GM18505 (cell line): Measurements from ENCODE around the gene PLXND1.
"Not testable (repeated sequence)": the region's sequence is repeated elsewhere in the genome, so short reads cannot be mapped to it uniquely, and the experiment has no call there.

ENCODE experiments used
- ATAC-seq: cut with Tn5 transposase; IDR thresholded peaks from one replicate; pipeline ENCODE4 v1.9.1; 2021; ENCODE audit not compliant: unreplicated experiment
- POLR2A ChIP-seq: IDR thresholded peaks from 4 replicates; pipeline ENCODE4 v1.6.1; 2011; ENCODE audit warnings: borderline replicate concordance; ENCODE audit not compliant: insufficient read depth, insufficient read length; ENCODE audit errors: extremely low read depth

PLXND1 gene

DNA sequence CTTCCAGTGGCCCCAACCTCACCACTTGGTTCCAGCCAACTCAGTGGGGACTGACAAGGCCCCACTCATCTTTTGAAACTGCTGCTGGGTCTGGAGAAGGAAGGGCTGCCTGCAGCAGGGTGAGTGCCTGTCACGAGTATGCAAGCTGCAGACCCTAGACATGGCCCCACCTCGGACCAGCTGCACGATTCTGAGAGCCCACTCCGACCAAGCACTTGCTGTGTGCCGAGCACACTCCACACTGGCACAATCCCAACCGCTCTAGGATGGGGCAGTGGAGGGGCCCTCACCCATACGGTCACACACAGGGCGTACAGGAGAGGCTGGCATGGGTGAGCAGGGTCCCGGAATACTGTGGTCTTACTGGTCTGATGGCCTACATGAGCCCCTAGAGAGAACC is 8.0 kb upstream of the PLXND1 start:
- ATAC-seq, result no peak
- no peak for TF ChIP-seq POLR2A

DNA sequence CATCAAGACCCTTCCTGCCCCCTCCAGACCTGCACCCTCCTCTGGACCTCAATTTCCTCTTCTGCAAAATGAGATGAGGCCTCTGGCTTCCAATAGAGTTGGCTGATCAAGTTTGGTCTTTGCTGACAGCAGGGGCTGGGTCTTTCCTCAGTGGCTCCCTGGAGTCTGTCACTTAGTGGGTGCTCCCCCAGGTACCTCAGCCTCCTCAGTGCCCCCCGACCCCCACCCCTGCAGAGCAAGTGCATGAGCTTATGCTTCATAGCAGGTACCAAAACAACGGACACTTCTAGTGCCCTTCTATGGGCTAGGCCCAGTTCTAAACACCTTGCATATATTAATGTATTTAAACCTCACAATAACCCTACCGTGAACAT is 6.9 kb upstream of the PLXND1 start:
- no peak for ATAC-seq
- no peak for TF ChIP-seq POLR2A

DNA sequence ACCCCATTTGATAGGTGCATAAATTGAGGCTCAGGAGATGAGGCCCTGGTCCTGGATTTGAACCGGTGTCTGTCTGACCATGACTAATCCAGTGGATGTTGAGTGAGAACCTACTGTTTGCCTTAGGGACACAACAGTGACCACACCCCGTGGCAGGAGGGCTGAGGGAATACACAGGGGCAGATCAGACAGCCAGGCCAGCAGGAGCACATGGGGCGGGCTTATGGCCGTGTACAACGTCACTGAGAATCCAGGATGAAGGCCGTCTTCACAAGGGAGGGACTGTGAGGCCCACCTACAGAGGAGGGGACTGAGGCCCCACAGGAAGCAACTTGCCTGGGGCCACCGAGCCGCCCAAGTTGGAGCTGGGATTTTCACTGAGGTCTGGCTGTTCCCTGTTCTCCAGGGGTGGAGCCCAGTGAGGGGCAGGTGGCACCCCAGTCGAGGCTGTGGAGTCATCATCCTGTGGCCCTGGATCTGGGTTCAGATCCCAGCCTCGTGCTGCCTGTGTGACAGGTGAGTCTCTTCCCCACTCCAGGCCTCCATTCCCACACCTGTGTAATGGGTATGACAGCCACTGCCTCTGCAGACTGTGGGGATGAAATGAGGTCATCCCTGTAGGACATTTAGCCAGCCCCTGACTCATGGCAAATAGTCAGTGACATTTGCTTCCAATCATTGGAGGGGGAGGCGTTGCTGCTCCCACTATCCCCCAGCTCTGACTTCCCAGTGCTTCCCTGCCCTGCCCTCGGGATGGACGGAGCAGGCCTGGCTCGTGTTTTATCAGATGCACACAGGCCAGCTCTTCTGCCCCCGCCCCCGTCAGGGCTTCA is 6.3 kb upstream of the PLXND1 start:
- no peak for TF ChIP-seq POLR2A
- no peak for ATAC-seq

DNA sequence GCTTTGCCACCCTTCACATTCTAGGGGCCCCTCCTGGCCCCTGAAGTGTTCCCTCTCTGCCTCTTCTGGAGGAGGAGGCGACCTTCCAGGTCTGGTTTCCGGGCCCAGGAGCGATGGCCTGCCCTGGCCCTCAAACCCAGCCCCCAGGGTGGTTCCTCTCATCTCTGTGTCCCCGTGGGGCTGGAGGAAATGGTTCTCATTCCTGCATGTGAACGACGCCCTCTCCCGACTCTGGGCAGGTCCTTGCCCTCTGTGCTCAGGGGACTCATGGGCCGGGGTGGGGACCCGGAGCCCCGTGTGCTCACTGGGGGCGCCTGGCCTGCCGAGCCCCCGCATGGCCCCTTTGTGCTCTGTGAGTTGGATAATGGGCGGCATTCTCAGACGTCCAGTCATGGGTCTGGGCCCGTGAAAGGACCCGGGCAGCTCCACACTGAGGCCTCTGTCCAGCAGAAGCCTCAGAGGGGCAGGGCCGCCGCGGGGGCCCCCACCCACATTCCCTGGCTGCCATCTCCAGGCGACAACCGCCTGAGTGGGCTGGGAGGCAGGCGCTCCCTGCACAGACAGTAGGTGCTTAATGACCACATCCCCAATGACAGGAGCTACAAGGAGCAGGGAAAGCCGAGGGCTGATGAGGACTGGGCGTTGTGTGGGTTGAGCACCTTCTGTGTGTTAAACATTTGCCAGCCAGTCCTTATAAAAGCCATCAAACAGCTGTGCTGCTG is 5.5 kb upstream of the PLXND1 start:
- no peak for ATAC-seq
- no peak for TF ChIP-seq POLR2A

DNA sequence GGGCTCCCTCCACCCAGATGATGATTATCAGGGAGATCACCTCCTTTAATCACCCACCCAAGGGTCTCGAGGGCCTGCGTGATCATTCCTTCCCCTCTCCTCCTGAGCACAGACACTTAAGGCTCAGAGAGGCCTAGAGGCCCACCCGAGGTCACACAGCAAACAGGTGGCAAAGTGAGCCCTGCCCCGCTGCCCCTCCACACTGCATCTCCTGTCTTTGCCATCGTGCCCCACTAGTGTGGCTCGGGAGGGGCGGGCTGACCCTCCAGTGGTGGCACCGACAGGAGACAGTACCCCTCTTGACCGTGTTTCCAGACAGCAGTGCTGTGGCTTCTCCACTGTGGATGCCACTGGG is 4.9 kb upstream of the PLXND1 start:
- ATAC-seq, result no peak
- no peak for TF ChIP-seq POLR2A

DNA sequence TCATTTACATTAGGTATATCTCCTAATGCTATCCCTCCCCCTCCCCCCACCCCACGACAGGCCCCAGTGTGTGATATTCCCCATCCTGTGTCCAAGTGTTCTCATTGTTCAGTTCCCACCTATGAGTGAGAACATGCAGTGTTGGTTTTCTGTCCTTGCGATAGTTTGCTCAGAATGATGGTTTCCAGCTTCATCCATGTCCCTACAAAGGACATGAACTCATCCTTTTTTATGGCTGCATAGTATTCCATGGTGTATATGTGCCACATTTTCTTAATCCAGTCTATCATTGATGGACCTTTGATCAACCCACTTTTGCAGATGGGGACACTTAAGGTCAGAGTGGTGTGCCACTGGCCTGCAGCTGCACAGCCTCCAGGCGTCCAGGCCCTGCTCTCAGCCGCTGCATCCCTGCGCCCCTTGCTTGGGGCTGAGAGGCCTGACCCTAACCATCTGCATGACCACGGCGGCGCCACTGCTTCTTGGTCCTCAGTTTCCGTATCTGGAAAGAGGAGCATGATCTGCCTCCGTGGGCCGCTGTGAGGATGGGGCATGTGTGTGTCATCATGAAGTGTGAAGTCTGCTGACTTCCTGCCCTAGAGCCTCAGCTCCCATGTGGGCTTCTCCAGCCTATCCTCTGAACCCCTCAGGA is 4.4 kb upstream of the PLXND1 start:
- ATAC-seq, result not testable (repeated sequence)

DNA sequence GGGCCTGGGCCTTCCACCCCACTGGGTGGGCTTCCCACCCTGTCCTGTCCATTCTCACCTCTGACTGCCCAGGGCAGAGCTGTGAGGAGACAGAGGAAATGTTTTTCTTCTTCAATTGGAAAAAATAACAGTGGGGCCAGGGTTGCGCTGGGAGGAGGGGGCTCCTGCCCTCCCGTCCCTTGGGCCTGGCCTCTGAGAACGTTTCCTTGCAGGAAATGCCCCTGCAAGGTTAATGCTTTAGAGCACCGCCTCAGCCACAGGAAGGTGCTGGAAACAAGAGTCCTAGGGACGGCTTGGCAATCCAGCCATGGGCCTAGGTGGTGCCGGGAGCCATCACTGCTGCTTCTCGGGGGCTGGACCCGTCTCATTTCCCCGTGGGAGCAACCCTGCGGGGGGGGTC is 3.8 kb upstream of the PLXND1 start:
- no peak for ATAC-seq

DNA sequence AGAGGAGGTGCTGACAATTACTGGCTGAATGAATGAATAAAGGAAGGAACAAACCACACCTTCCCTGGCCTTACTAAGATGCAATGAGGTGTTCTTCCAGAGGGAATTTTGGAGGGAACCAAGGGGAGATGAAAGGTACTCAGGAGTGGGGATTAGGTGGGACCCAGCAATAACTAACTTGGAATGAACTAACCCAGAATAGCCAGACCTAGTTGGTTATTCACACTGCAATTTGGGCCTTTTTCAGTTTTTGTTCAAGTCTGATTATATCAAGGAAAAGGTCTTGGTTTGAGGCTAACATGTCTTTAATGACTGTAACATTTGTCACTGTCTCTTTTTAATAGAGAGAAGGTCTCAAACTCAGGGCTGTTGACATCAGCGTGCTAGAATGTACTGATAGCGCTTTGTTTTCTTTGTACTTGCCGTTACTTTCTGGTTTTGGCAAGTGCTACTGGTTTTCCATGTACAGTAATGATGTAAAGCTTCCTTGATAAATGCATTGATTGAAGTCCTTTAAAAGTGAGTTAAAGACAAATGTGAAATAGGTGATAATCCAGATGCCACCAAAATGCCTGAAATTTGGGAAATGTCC is 3.2 kb upstream of the PLXND1 start:
- TF ChIP-seq POLR2A, result no peak
- no peak for ATAC-seq

More for the DNA sequence above, 3.8 kb upstream of the PLXND1 start:
- TF ChIP-seq POLR2A, result no peak

DNA sequence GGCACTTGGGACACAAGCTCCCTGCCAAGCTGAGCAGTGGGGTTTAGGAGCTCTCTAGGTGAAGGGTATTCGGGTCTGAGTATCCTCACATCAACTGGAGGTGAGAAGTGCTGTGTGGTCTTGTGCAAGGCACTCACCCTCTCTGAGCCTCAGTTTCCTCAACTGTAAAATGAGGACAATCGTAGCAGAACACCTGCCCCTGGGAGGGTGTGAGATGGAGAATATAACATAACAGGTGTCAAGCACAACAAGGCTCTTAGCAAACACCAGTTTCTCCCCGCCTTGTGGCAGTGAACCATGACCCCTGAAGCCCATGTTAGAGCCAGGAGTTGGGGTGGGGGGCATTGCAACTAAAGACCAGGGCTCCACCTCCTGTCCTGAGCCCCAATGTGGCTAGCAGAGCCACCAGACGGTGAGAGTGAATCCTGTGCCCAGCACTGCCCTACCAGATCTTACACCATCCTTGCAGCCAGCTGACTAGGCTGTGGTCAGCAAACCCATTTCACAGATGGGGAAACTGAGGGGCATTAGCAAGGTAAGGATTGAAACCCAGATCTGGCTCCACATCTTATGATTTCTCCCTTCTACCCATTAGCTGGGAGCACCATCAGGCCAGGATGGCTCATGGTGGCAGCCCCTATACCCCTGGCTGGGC is 2.6 kb upstream of the PLXND1 start:
- no peak for ATAC-seq
- no peak for TF ChIP-seq POLR2A

DNA sequence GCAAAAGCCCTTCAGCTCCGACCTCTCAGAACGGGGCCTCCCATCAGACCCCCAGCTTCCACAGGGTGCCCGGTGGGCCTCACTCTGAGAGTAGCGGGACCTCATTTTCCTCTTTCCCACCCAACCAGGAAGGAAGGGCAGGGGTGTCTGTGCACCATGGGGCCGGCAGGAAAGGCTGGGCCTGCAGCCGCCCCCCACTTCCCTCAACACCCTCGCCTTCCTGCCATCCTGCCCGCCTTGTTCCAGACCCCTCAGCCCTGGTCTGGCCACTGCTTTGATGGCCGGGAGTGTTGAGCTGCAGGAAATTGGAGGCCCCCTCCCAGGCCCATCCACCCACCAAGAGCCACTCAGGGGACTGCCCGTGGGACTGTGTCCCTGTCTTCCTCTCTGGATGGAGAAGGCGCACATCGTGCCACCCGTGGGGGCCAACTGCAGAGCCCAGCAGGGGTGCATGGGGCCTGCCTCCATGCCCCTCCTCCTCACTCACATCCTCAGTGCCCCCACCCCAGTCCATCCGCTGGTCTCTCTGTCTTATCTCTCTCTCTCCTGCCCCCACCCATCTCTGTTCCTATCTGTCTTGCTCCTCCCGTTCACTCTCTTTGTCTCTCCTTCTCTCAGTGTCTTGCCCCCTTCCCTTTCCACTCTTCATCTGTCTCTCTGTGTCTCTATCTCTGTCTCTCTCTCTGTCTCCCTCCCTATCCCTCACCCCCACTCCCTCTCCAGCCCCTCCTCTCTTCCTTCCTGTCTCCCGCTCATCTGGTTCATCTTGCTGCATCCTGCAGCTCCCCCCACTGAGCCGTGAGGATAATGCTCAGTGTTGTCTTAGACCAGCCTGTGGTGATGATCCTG is 1.8 kb upstream of the PLXND1 start:
- ATAC-seq, result no peak
- TF ChIP-seq POLR2A, result no peak

DNA sequence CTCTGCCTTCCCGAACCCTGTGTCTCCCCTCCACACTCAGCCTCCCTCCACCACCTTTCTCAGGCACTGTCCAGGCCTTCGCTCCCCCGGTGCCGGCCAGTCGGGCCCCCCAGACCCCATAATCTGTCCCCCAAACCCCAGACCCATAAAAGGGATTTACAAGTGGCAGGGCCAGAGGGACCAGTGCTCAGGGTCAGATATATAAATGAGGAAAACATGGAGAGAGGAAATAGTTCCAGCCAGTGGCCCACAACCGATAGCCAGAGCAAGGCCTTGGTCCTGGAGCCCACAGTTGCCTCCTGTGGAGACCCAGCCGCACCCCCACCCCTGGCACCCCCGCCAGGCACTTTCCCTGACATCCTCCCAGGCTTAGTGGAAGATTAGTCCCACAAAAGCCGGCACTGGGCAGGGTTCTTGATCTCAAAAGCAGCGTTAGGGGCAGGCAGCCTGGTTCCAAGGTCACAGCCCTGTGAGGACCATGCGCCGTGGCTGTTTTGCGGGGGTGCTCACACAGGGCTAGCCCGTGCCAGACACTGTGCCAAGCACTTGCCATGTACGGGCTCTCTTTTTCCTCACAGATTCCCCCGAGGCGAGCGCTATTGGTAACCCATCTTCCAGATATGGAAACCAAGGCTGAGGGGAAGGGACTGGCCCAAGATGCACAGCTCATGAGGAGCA is 1.1 kb upstream of the PLXND1 start:
- ATAC-seq, result no peak
- no peak for TF ChIP-seq POLR2A
